A549 (cell line): Measurements from ENCODE around the gene CRADD. TPM values are rescaled to one million over a fixed set of nuclear protein-coding genes. Genes with fewer than 3 reads are reported as not detected.

ENCODE experiments used
- ATAC-seq, 2 experiments: fragments of 200-7000 bp in 1 of 2; fragments of >200 bp in 1 of 2; cut with Nextera tagmentation in 1 of 2; cut with Tn5 transposase in 1 of 2; 3 replicates each; pipeline versions ENCODE4 v1.8.0 to v1.9.1; 2018 to 2020; ENCODE audit warnings: mild to moderate bottlenecking in 1 of 2, moderate library complexity in 1 of 2
- CTCF ChIA-PET: fragments of 300-600 bp; sonication (Branson Sonifier 250); formaldehyde crosslinking; extraction: SDS; loops from one replicate; lab custom pipeline; 2021; ENCODE audit warnings: antibody characterized with exemption, inconsistent platforms; lab: Yijun Ruan, JAX
- POLR2A ChIA-PET: fragments of 350-600 bp; formaldehyde crosslinking; extraction: SDS; loops from one replicate; lab custom pipeline; 2021; ENCODE audit warnings: antibody characterized with exemption, inconsistent platforms; lab: Yijun Ruan, JAX
- DNase-seq, 2 experiments: peaks; one replicate each; pipeline versions ENCODE4 v3.0.0 to v3.0.0-alpha.2; 2011 to 2016; ENCODE audit warnings: low read depth in 1 of 2, low spot score in 1 of 2
- FAIRE-seq: peaks from 2 replicates; lab custom pipeline; 2011; peaks lifted over from hg19 to GRCh38; lab: Jason Lieb, UNC
- H3K27ac ChIP-seq, 2 experiments: fragments of >200 bp; sonication (Bioruptor Twin); formaldehyde crosslinking; 3 replicates each; pipeline ENCODE4 v1.5.1; 2016 to 2017
- H3K4me1 ChIP-seq: fragments of >200 bp; sonication (Bioruptor Twin); formaldehyde crosslinking; 3 replicates; pipeline ENCODE4 v1.6.1; 2016
- H3K4me2 ChIP-seq: fragments of >200 bp; sonication (Bioruptor Twin); formaldehyde crosslinking; 3 replicates; pipeline ENCODE4 v1.6.1; 2016
- H3K4me3 ChIP-seq: fragments of >200 bp; sonication (Bioruptor Twin); formaldehyde crosslinking; 3 replicates; pipeline ENCODE4 v1.5.1; 2016
- H3K9me3 ChIP-seq: fragments of >200 bp; sonication (Bioruptor Twin); formaldehyde crosslinking; 3 replicates; pipeline ENCODE4 v1.6.1; 2016
- BHLHE40 ChIP-seq: IDR thresholded peaks from 2 replicates; pipeline ENCODE4 v1.6.1; 2012; ENCODE audit warnings: low read depth, low read length, inconsistent platforms
- CBX2 ChIP-seq: fragments of 200-600 bp; sonication (generic); IDR thresholded peaks from 2 replicates; pipeline ENCODE4 v1.6.1; 2016; ENCODE audit warnings: low read depth, mild to moderate bottlenecking, borderline replicate concordance
- CHD2 ChIP-seq: fragments of 150-350 bp; IDR thresholded peaks from 2 replicates; pipeline ENCODE4 v1.6.1; 2014; ENCODE audit warnings: low read length; ENCODE audit not compliant: partially characterized antibody
- EHMT2 ChIP-seq: fragments of 200-600 bp; sonication (generic); IDR thresholded peaks from 2 replicates; pipeline ENCODE4 v1.6.1; 2016; ENCODE audit warnings: antibody characterized with exemption, low read depth, mild to moderate bottlenecking, moderate library complexity
- FOSL2 ChIP-seq, 2 experiments: fragments of 450-650 bp in 1 of 2; fragments of >200 bp in 1 of 2; sonication (Bioruptor Twin) in 1 of 2; formaldehyde crosslinking; IDR thresholded peaks; 2 replicates each; pipeline versions ENCODE4 v1.5.0 to v1.6.1; 2016 to 2020; ENCODE audit warnings: mild to moderate bottlenecking in 1 of 2, moderate library complexity in 1 of 2
- FOXS1 ChIP-seq: fragments of 250-450 bp; sonication (Bioruptor Pico); IDR thresholded peaks from 2 replicates; pipeline ENCODE4 v1.5.0; 2020; ENCODE audit warnings: mild to moderate bottlenecking, moderate library complexity
- HEYL ChIP-seq: fragments of 250-450 bp; sonication (Bioruptor Pico); IDR thresholded peaks from 2 replicates; pipeline ENCODE4 v1.8.0; 2021; ENCODE audit warnings: mild to moderate bottlenecking, moderate library complexity
- JUN ChIP-seq, 2 experiments: fragments of >200 bp; sonication (Bioruptor Twin); formaldehyde crosslinking; IDR thresholded peaks; 2 replicates in 1 of 2; 3 replicates in 1 of 2; pipeline ENCODE4 v1.6.1; 2016 to 2017
- KDM1A ChIP-seq: fragments of 200-600 bp; sonication (generic); IDR thresholded peaks from 2 replicates; pipeline ENCODE4 v1.6.1; 2016; ENCODE audit warnings: low read depth, mild to moderate bottlenecking
- MAFK ChIP-seq: fragments of 450-650 bp; IDR thresholded peaks from 2 replicates; pipeline ENCODE4 v1.6.1; 2014; ENCODE audit not compliant: partially characterized antibody
- MAZ ChIP-seq: fragments of 150-350 bp; IDR thresholded peaks from 2 replicates; pipeline ENCODE4 v1.6.1; 2014; ENCODE audit warnings: antibody characterized with exemption, low read depth, low read length, borderline replicate concordance
- MYC ChIP-seq: IDR thresholded peaks from 2 replicates; pipeline ENCODE4 v1.6.1; 2012; ENCODE audit warnings: mild to moderate bottlenecking, inconsistent platforms, low read length, improper control_type of control experiment, borderline replicate concordance
- NFE2L2 ChIP-seq: fragments of 150-350 bp; conservative IDR thresholded peaks from 2 replicates; pipeline ENCODE4 v1.6.1; 2014; ENCODE audit warnings: low read length
- PBX3 ChIP-seq: IDR thresholded peaks from 2 replicates; pipeline ENCODE4 v1.6.1; 2012
- PHF8 ChIP-seq: fragments of 200-600 bp; sonication (generic); IDR thresholded peaks from 2 replicates; pipeline ENCODE4 v1.6.1; 2016; ENCODE audit warnings: low read depth, mild to moderate bottlenecking, antibody characterized with exemption, moderate library complexity, borderline replicate concordance
- POLR2A ChIP-seq: IDR thresholded peaks from 2 replicates; pipeline ENCODE4 v1.6.1; 2012; ENCODE audit warnings: mild to moderate bottlenecking, low read length
- SREBF2 ChIP-seq: fragments of 450-650 bp; IDR thresholded peaks from 2 replicates; pipeline ENCODE4 v1.6.1; 2014; ENCODE audit warnings: mild to moderate bottlenecking, moderate library complexity
- TFCP2L1 ChIP-seq: fragments of 250-450 bp; sonication (Bioruptor Pico); IDR thresholded peaks from 2 replicates; pipeline ENCODE4 v1.5.0; 2021; ENCODE audit warnings: mild to moderate bottlenecking
- TP53 ChIP-seq: fragments of 250-450 bp; sonication (Bioruptor Pico); IDR thresholded peaks from 2 replicates; pipeline ENCODE4 v1.5.0; 2021; ENCODE audit warnings: mild to moderate bottlenecking, moderate library complexity
- USF2 ChIP-seq: fragments of 450-650 bp; IDR thresholded peaks from 2 replicates; pipeline ENCODE4 v1.6.1; 2014; ENCODE audit warnings: antibody characterized with exemption
- ZC3H11A ChIP-seq: fragments of 450-650 bp; IDR thresholded peaks from 2 replicates; pipeline ENCODE4 v1.6.1; 2014; ENCODE audit warnings: antibody characterized with exemption, mild to moderate bottlenecking
- ZNF302 ChIP-seq: fragments of 250-450 bp; sonication (Bioruptor Pico); IDR thresholded peaks from 2 replicates; pipeline ENCODE4 v1.9.0; 2021; ENCODE audit warnings: inconsistent platforms, mild to moderate bottlenecking, moderate library complexity
- WGBS: methylation state at CpG from one replicate; pipeline ENCODE4 v1.1.6; 2017; ENCODE audit errors: missing lambda C conversion rate; 5-methylcytosine and 5-hydroxymethylcytosine counted together
- polyA plus RNA-seq, 4 experiments: library from polyadenylated mRNA; depleted of rRNA in 3 of 4; stranded (reverse); fragments of >200 nt; fragmentation: RNase III in 1 of 4; extraction: RNeasy Plus Mini Kit Qiagen cat#74134 plus additional on column Dnase treatment in 1 of 4; gene quantifications; 2 replicates in 3 of 4; 3 replicates in 1 of 4; pipeline ENCODE4 v1.2.3, GENCODE V29; 2011 to 2017
- TF ChIP-seq, protein P1 (sequence below): fragments of >200 bp; sonication (Bioruptor Twin); formaldehyde crosslinking; IDR thresholded peaks from 2 replicates; pipeline ENCODE4 v1.6.1; 2016
- TF ChIP-seq, protein P2 (sequence below): fragments of 250-450 bp; sonication (Bioruptor Pico); IDR thresholded peaks from 2 replicates; pipeline ENCODE4 v1.5.0; 2021; ENCODE audit warnings: mild to moderate bottlenecking, moderate library complexity, borderline replicate concordance
- TF ChIP-seq, protein P3 (sequence below): fragments of 200-600 bp; sonication (generic); IDR thresholded peaks from 2 replicates; pipeline ENCODE4 v1.6.1; 2016; ENCODE audit warnings: antibody characterized with exemption, mild to moderate bottlenecking, moderate library complexity

CRADD gene
- polyA plus RNA-seq, 2 of the 4 experiments (the other 2 are of a cell fraction), result 13.2 to 23.0 TPM

GRCh38 chr12:93738199-93739058, 61.3 kb downstream of the CRADD start:
- TF ChIP-seq ZNF302 (CRISPR knock-in tag), result no peak
- no peak for TF ChIP-seq PHF8
- no peak for TF ChIP-seq MAZ
- no peak for TF ChIP-seq MYC
- TF ChIP-seq BHLHE40, result no peak
- no peak for TF ChIP-seq HEYL (CRISPR knock-in tag)
- TF ChIP-seq, all 56 proteins: peak for 0
- Histone ChIP-seq H3K9me3 (no peaks in the 10 kb centered on the region), H3K4me2 (no peak overlapping the region), H3K27ac (no peak overlapping the region), H3K4me3 (no peak overlapping the region), H3K4me1 (peaks cover 31% of the 10 kb centered on the region)
- ATAC-seq, result no peak
- DNase-seq, result no peak
- no peak for FAIRE-seq
- 93% methylated on average over 6 of the region's 6 CpGs for WGBS
- CTCF ChIA-PET, result interaction anchor here (0.5 to 5.2 kb wide), 4 partner anchors 47 to 364 kb away, joined by 3 to 29 read pairs (median 4); no protein-coding TSS in a partner anchor
- POLR2A ChIA-PET, result no interaction called here

DNA sequence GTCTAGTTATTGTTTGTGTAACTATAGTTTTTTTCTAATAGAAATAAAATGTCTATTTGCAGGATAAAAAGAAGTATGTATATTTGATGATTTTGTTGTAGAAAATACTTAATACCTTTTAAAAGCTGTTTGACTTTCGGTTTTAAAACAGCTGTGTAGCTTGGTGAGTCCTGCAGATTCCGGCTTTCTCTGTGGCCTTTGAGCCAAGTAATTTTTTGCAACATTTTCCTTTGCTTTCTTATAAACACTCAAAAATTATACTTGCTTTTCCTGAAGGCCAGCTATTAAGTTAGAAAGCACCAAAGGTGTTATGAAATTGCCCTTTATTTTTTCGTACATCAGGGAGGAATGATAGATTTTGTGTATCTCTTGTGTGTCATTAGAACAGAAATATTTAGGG, 63.6 kb downstream of the CRADD start:
- peak; percentile 23 for FAIRE-seq
- Histone ChIP-seq H3K9me3 (no peaks in the 10 kb centered on the region), H3K27ac (no peak overlapping the region; a peak in 1 of 6 replicates), H3K4me1 (peaks cover 25% of the 10 kb centered on the region), H3K4me3 (no peak overlapping the region), H3K4me2 (peak overlapping the region; percentile 86)
- ChIA-PET CTCF (interaction anchor here (1.1 to 7.5 kb wide), 10 partner anchors 8 to 361 kb away, joined by 3 to 91 read pairs (median 5); partner anchors contain the start of gene SOCS2), POLR2A (interaction anchor here (2.0 to 2.2 kb wide), 2 partner anchors 64 to 171 kb away, joined by 7 to 10 read pairs; partner anchors contain the start of gene CRADD)
- 72% methylated on average over 3 of the region's 3 CpGs for WGBS
- no peak for TF ChIP-seq SREBF2
- TF ChIP-seq JUN (IDR thresholded peaks at IDR 0.05), result no peak
- no peak for TF ChIP-seq PBX3
- no peak for TF ChIP-seq MAZ
- no peak for TF ChIP-seq CHD2
- no peak for TF ChIP-seq TP53
- no peak for TF ChIP-seq NFE2L2
- TF ChIP-seq POLR2A, result no peak
- no peak for TF ChIP-seq KDM1A
- no peak for TF ChIP-seq TFCP2L1 (CRISPR knock-in tag)
- TF ChIP-seq MAFK, result no peak
- no peak for TF ChIP-seq FOSL2 (IDR thresholded peaks at IDR 0.05)
- no peak for TF ChIP-seq FOSL2 (CRISPR knock-in tag; IDR thresholded peaks at IDR 0.05)
- TF ChIP-seq, protein P1, sequence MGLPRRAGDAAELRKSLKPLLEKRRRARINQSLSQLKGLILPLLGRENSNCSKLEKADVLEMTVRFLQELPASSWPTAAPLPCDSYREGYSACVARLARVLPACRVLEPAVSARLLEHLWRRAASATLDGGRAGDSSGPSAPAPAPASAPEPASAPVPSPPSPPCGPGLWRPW, result no peak
- TF ChIP-seq, protein P2, sequence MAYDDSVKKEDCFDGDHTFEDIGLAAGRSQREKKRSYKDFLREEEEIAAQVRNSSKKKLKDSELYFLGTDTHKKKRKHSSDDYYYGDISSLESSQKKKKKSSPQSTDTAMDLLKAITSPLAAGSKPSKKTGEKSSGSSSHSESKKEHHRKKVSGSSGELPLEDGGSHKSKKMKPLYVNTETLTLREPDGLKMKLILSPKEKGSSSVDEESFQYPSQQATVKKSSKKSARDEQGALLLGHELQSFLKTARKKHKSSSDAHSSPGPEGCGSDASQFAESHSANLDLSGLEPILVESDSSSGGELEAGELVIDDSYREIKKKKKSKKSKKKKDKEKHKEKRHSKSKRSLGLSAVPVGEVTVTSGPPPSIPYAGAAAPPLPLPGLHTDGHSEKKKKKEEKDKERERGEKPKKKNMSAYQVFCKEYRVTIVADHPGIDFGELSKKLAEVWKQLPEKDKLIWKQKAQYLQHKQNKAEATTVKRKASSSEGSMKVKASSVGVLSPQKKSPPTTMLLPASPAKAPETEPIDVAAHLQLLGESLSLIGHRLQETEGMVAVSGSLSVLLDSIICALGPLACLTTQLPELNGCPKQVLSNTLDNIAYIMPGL (CRISPR knock-in tag), result no peak
- no peak for TF ChIP-seq ZC3H11A
- no peak for TF ChIP-seq FOXS1 (CRISPR knock-in tag)
- no peak for TF ChIP-seq EHMT2
- TF ChIP-seq, protein P3, sequence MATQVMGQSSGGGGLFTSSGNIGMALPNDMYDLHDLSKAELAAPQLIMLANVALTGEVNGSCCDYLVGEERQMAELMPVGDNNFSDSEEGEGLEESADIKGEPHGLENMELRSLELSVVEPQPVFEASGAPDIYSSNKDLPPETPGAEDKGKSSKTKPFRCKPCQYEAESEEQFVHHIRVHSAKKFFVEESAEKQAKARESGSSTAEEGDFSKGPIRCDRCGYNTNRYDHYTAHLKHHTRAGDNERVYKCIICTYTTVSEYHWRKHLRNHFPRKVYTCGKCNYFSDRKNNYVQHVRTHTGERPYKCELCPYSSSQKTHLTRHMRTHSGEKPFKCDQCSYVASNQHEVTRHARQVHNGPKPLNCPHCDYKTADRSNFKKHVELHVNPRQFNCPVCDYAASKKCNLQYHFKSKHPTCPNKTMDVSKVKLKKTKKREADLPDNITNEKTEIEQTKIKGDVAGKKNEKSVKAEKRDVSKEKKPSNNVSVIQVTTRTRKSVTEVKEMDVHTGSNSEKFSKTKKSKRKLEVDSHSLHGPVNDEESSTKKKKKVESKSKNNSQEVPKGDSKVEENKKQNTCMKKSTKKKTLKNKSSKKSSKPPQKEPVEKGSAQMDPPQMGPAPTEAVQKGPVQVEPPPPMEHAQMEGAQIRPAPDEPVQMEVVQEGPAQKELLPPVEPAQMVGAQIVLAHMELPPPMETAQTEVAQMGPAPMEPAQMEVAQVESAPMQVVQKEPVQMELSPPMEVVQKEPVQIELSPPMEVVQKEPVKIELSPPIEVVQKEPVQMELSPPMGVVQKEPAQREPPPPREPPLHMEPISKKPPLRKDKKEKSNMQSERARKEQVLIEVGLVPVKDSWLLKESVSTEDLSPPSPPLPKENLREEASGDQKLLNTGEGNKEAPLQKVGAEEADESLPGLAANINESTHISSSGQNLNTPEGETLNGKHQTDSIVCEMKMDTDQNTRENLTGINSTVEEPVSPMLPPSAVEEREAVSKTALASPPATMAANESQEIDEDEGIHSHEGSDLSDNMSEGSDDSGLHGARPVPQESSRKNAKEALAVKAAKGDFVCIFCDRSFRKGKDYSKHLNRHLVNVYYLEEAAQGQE, result no peak
- TF ChIP-seq USF2, result no peak
- no peak for TF ChIP-seq CBX2
- no peak for ATAC-seq
- no peak for DNase-seq
